ENCODE results near the gene FAT2. TPM values are rescaled to one million over a fixed set of nuclear protein-coding genes. Genes with fewer than 3 reads are reported as not detected.

The FAT2 gene
- total RNA-seq, 1 donor from 2014 or later, result 0.14 TPM

DNA sequence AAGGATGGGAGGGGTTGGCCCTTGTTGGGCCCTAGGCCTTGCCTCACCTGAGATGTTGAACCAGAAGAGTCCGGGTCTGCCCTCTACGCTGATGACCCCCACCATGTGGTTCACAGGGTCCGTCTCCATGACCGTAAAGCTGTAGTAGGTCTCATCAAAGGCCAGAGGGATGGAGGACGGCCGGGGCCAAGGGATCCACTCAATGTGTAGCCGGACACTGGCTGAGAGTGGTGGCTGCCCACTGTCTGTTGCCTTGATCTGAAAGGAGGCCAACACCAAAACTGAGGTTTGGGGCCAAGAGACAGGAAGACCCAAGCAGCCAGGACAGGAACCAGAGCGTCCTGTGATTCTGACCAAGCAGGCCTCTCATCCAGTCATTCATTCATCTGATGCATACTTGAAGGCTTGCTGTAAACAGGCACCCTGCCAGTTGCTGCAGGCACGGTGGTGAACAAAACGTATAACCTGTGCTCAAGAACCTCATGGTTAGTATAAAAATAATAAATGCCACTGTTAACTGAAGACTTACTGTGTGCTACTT is 37.9 kb downstream of the FAT2 start:
- Histone ChIP-seq H3K36me3 (ENCODE audit: insufficient read depth, low read length) (no peaks in the 10 kb centered on the region), H3K4me3 (ENCODE audit: insufficient read depth, low read depth, low read length) (no peak overlapping the region), H3K9ac (ENCODE audit: low read length) (no peak overlapping the region), H3K79me2 (ENCODE audit: insufficient read depth, low read length) (no peaks in the 10 kb centered on the region), H4K20me1 (ENCODE audit: insufficient read depth, low read length) (no peaks in the 10 kb centered on the region), H3K9me3 (ENCODE audit: insufficient read depth, low read depth, low read length) (no peaks in the 10 kb centered on the region), H3K4me2 (ENCODE audit: low read length) (no peak overlapping the region), H3K4me1 (ENCODE audit: insufficient read depth, low read length) (no peaks in the 10 kb centered on the region), H2AFZ (ENCODE audit: low read depth, low read length) (no peak overlapping the region), H3K27ac (ENCODE audit: low read depth, low read length) (no peak overlapping the region), H3K27me3 (ENCODE audit: insufficient read depth, low read length) (no peaks in the 10 kb centered on the region)
- no peak for DNase-seq (ENCODE audit: low read depth)
- no peak overlapping the region for H3K27ac Mint-ChIP-seq (ENCODE audit: unreplicated experiment)
- FAIRE-seq, result no peak
- no peaks in the 10 kb centered on the region for H3K4me1 Mint-ChIP-seq (ENCODE audit: low read depth, unreplicated experiment)
- H3K27me3 Mint-ChIP-seq (ENCODE audit: low read depth, unreplicated experiment), result peaks cover 21% of the 10 kb centered on the region
- TF ChIP-seq, protein P1, sequence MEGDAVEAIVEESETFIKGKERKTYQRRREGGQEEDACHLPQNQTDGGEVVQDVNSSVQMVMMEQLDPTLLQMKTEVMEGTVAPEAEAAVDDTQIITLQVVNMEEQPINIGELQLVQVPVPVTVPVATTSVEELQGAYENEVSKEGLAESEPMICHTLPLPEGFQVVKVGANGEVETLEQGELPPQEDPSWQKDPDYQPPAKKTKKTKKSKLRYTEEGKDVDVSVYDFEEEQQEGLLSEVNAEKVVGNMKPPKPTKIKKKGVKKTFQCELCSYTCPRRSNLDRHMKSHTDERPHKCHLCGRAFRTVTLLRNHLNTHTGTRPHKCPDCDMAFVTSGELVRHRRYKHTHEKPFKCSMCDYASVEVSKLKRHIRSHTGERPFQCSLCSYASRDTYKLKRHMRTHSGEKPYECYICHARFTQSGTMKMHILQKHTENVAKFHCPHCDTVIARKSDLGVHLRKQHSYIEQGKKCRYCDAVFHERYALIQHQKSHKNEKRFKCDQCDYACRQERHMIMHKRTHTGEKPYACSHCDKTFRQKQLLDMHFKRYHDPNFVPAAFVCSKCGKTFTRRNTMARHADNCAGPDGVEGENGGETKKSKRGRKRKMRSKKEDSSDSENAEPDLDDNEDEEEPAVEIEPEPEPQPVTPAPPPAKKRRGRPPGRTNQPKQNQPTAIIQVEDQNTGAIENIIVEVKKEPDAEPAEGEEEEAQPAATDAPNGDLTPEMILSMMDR (IDR thresholded peaks at IDR 0.05; ENCODE audit: insufficient read depth, low read depth, low read length), result no peak
- TF ChIP-seq EZH2 (IDR thresholded peaks at IDR 0.05; ENCODE audit: insufficient read depth, low read length), result no peak
- no peak overlapping the region for H3K4me3 Mint-ChIP-seq (ENCODE audit: unreplicated experiment)
- H3K9me3 Mint-ChIP-seq (ENCODE audit: unreplicated experiment), result no peaks in the 10 kb centered on the region
- H3K36me3 Mint-ChIP-seq (ENCODE audit: low read depth, unreplicated experiment), result peaks cover 2% of the 10 kb centered on the region

DNA sequence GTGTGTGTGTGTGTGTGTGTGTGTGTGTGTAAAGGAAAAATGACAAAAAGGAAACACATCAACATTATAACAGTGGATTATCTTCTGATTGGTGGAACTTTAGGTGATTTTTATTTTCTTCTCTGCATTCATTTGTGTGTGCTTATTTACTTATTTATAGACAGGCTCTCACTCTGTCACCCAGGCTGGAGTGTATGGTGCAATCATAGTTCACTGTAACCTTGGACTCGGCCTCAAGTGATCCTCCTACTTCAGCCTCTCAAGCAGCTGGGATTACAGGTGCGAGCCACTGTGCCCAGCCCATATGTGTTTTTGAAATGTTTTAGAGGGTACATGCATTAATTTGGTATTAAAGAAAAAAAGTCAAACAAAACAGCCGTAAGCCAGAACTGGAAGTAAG is 39.1 kb downstream of the FAT2 start:
- no peak for DNase-seq (ENCODE audit: low read depth)
- Histone ChIP-seq H4K20me1 (ENCODE audit: insufficient read depth, low read length) (no peaks in the 10 kb centered on the region), H2AFZ (ENCODE audit: low read depth, low read length) (no peak overlapping the region), H3K79me2 (ENCODE audit: insufficient read depth, low read length) (no peaks in the 10 kb centered on the region), H3K27me3 (ENCODE audit: insufficient read depth, low read length) (no peaks in the 10 kb centered on the region), H3K9me3 (ENCODE audit: insufficient read depth, low read depth, low read length) (no peaks in the 10 kb centered on the region), H3K27ac (ENCODE audit: low read depth, low read length) (no peak overlapping the region), H3K9ac (ENCODE audit: low read length) (no peak overlapping the region), H3K4me2 (ENCODE audit: low read length) (no peak overlapping the region), H3K4me1 (ENCODE audit: insufficient read depth, low read length) (no peaks in the 10 kb centered on the region), H3K36me3 (ENCODE audit: insufficient read depth, low read length) (no peaks in the 10 kb centered on the region), H3K4me3 (ENCODE audit: insufficient read depth, low read depth, low read length) (no peak overlapping the region)
- TF ChIP-seq, protein P1 (IDR thresholded peaks at IDR 0.05; ENCODE audit: insufficient read depth, low read depth, low read length), result no peak
- no peak for TF ChIP-seq EZH2 (IDR thresholded peaks at IDR 0.05; ENCODE audit: insufficient read depth, low read length)
- Mint-ChIP-seq H3K27me3 (ENCODE audit: low read depth, unreplicated experiment) (peaks cover 19% of the 10 kb centered on the region), H3K4me1 (ENCODE audit: low read depth, unreplicated experiment) (no peaks in the 10 kb centered on the region), H3K27ac (ENCODE audit: unreplicated experiment) (no peak overlapping the region), H3K9me3 (ENCODE audit: unreplicated experiment) (no peaks in the 10 kb centered on the region), H3K4me3 (ENCODE audit: unreplicated experiment) (no peak overlapping the region), H3K36me3 (ENCODE audit: low read depth, unreplicated experiment) (peaks cover 2% of the 10 kb centered on the region)
- FAIRE-seq, result no peak

DNA sequence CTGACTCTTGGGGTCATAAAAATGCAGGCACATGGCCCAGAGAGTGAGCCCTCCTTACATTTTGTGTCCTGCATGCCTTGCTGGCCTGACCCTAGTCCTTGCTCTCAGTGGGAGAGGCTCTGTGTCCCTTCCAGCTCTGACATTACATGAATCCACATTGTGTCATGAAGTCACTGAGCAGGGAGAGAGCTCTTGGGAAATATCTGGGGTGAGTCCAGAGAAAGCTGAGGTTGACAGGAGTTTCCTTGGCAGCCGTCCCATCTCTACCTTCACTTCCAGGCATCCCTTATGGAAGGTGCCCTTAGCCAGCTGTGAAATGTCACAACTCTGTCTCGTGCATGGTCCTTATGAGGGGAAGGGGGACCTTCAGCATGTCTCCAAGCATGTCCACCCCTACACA is 41.0 kb downstream of the FAT2 start:
- Histone ChIP-seq H3K9ac (ENCODE audit: low read length) (no peak overlapping the region), H3K36me3 (ENCODE audit: insufficient read depth, low read length) (no peaks in the 10 kb centered on the region), H3K4me1 (ENCODE audit: insufficient read depth, low read length) (no peaks in the 10 kb centered on the region), H3K4me3 (ENCODE audit: insufficient read depth, low read depth, low read length) (no peak overlapping the region), H3K4me2 (ENCODE audit: low read length) (no peak overlapping the region), H3K27me3 (ENCODE audit: insufficient read depth, low read length) (no peaks in the 10 kb centered on the region), H2AFZ (ENCODE audit: low read depth, low read length) (no peak overlapping the region), H3K27ac (ENCODE audit: low read depth, low read length) (no peak overlapping the region), H3K9me3 (ENCODE audit: insufficient read depth, low read depth, low read length) (no peaks in the 10 kb centered on the region), H3K79me2 (ENCODE audit: insufficient read depth, low read length) (no peaks in the 10 kb centered on the region), H4K20me1 (ENCODE audit: insufficient read depth, low read length) (no peaks in the 10 kb centered on the region)
- Mint-ChIP-seq H3K27me3 (ENCODE audit: low read depth, unreplicated experiment) (peaks cover 16% of the 10 kb centered on the region), H3K4me3 (ENCODE audit: unreplicated experiment) (no peak overlapping the region), H3K36me3 (ENCODE audit: low read depth, unreplicated experiment) (peaks cover 2% of the 10 kb centered on the region), H3K9me3 (ENCODE audit: unreplicated experiment) (peaks cover 4% of the 10 kb centered on the region), H3K27ac (ENCODE audit: unreplicated experiment) (no peak overlapping the region), H3K4me1 (ENCODE audit: low read depth, unreplicated experiment) (no peaks in the 10 kb centered on the region)
- FAIRE-seq, result no peak
- TF ChIP-seq, protein P1 (IDR thresholded peaks at IDR 0.05; ENCODE audit: insufficient read depth, low read depth, low read length), result no peak
- TF ChIP-seq EZH2 (IDR thresholded peaks at IDR 0.05; ENCODE audit: insufficient read depth, low read length), result no peak
- no peak for DNase-seq (ENCODE audit: low read depth)
